MM.1S (cell line): ENCODE measurements around the gene KLC4.

Source experiments
- DNase-seq: peaks from one replicate; pipeline ENCODE4 v3.0.0-alpha.2; 2015
- H2AFZ ChIP-seq: fragments of 300-600 bp; sonication (generic); 2 replicates; pipeline ENCODE4 v1.6.0; 2016; ENCODE audit warnings: antibody characterized with exemption, low read length
- H3F3A ChIP-seq: fragments of 300-600 bp; sonication (generic); 2 replicates; pipeline ENCODE4 v1.6.1; 2016; ENCODE audit warnings: mild to moderate bottlenecking, antibody characterized with exemption, low read length, moderate library complexity, mixed read lengths; ENCODE audit not compliant: insufficient read depth
- H3K27ac ChIP-seq: fragments of 300-600 bp; sonication (generic); 2 replicates; pipeline ENCODE4 v1.5.1; 2016; ENCODE audit warnings: mild to moderate bottlenecking, low read length
- H3K27me3 ChIP-seq: fragments of 300-600 bp; sonication (generic); replicated peaks from 2 replicates; pipeline ENCODE4 v1.6.0; 2016; ENCODE audit warnings: low read length; ENCODE audit not compliant: insufficient read depth
- H3K36me3 ChIP-seq: fragments of 300-600 bp; sonication (generic); replicated peaks from 2 replicates; pipeline ENCODE4 v1.6.1; 2016; ENCODE audit warnings: mild to moderate bottlenecking, low read length, mixed read lengths; ENCODE audit not compliant: insufficient read depth
- H3K4me1 ChIP-seq: fragments of 300-600 bp; sonication (generic); 2 replicates; pipeline ENCODE4 v1.6.1; 2016; ENCODE audit warnings: low read length, mixed read lengths
- H3K4me2 ChIP-seq: fragments of 300-600 bp; sonication (generic); 2 replicates; pipeline ENCODE4 v1.6.0; 2016; ENCODE audit warnings: low read depth, low read length
- H3K4me3 ChIP-seq: fragments of 300-600 bp; sonication (generic); 2 replicates; pipeline ENCODE4 v1.5.1; 2016; ENCODE audit warnings: low read length, mixed read lengths
- H3K79me2 ChIP-seq: fragments of 300-600 bp; sonication (generic); 2 replicates; pipeline ENCODE4 v1.6.1; 2016; ENCODE audit warnings: mixed run types, low read length, mixed read lengths
- H3K9ac ChIP-seq: fragments of 300-600 bp; sonication (generic); 2 replicates; pipeline ENCODE4 v1.6.1; 2016; ENCODE audit warnings: low read length, mixed read lengths
- H3K9me2 ChIP-seq: fragments of 300-600 bp; sonication (generic); replicated peaks from 2 replicates; pipeline ENCODE4 v1.6.1; 2016; ENCODE audit warnings: mild to moderate bottlenecking, low read length, mixed read lengths; ENCODE audit not compliant: insufficient read depth
- H3K9me3 ChIP-seq: fragments of 300-600 bp; sonication (generic); replicated peaks from 2 replicates; pipeline ENCODE4 v1.6.1; 2016; ENCODE audit warnings: mild to moderate bottlenecking, low read length, mixed read lengths; ENCODE audit not compliant: insufficient read depth
- H4K20me1 ChIP-seq: fragments of 300-600 bp; sonication (generic); 2 replicates; pipeline ENCODE4 v1.6.1; 2016; ENCODE audit warnings: mild to moderate bottlenecking, low read length, moderate library complexity, mixed read lengths; ENCODE audit not compliant: insufficient read depth
- CTCF ChIP-seq: fragments of 300-600 bp; sonication (generic); IDR thresholded peaks from 2 replicates; pipeline ENCODE4 v1.5.1; 2016; ENCODE audit warnings: antibody characterized with exemption, low read length, mixed read lengths
- EZH2 ChIP-seq: fragments of 300-600 bp; sonication (generic); optimal IDR thresholded peaks from 2 replicates; pipeline ENCODE3; 2017; ENCODE audit warnings: low read depth, mild to moderate bottlenecking, antibody characterized with exemption, low read length, mixed read lengths
- EZH2phosphoT487 ChIP-seq: fragments of 300-600 bp; sonication (generic); IDR thresholded peaks from 2 replicates; pipeline ENCODE4 v1.6.1; 2018; ENCODE audit warnings: antibody characterized with exemption, low read length

Gene KLC4

GRCh38 chr6:43032326-43032725, 27.1 kb upstream of the KLC4 start:
- H2AFZ ChIP-seq = no peak overlapping the region
- H3K4me2 ChIP-seq = no peak overlapping the region
- H3K79me2 ChIP-seq = no peaks in the 10 kb centered on the region
- no peak for DNase-seq
- no peak overlapping the region for H3K4me3 ChIP-seq
- no peak overlapping the region for H3K9ac ChIP-seq
- no peaks in the 10 kb centered on the region for H3K4me1 ChIP-seq
- no peaks in the 10 kb centered on the region for H3K9me3 ChIP-seq
- H3K27ac ChIP-seq = no peak overlapping the region
- no peaks in the 10 kb centered on the region for H3F3A ChIP-seq
- H3K27me3 ChIP-seq = no peaks in the 10 kb centered on the region
- no peaks in the 10 kb centered on the region; the same call in 1 of the 2 replicates for H3K36me3 ChIP-seq
- H4K20me1 ChIP-seq = no peaks in the 10 kb centered on the region
- TF ChIP-seq CTCF (no peak), EZH2 (no peak), EZH2phosphoT487 (no peak)
- no peaks in the 10 kb centered on the region for H3K9me2 ChIP-seq

GRCh38 chr6:43033496-43034189, 25.8 kb upstream of the KLC4 start:
- H3K79me2 ChIP-seq = no peaks in the 10 kb centered on the region
- no peak overlapping the region for H3K9ac ChIP-seq
- H3K4me3 ChIP-seq = no peak overlapping the region
- H3K9me2 ChIP-seq = no peaks in the 10 kb centered on the region
- no peak overlapping the region for H2AFZ ChIP-seq
- no peaks in the 10 kb centered on the region for H3K27me3 ChIP-seq
- no peaks in the 10 kb centered on the region for H4K20me1 ChIP-seq
- no peaks in the 10 kb centered on the region for H3F3A ChIP-seq
- H3K4me2 ChIP-seq = no peak overlapping the region
- DNase-seq = no peak
- H3K27ac ChIP-seq = no peak overlapping the region
- no peaks in the 10 kb centered on the region; the same call in 1 of the 2 replicates for H3K36me3 ChIP-seq
- TF ChIP-seq CTCF (no peak), EZH2phosphoT487 (no peak), EZH2 (no peak)
- H3K4me1 ChIP-seq = no peaks in the 10 kb centered on the region
- no peaks in the 10 kb centered on the region for H3K9me3 ChIP-seq

DNA sequence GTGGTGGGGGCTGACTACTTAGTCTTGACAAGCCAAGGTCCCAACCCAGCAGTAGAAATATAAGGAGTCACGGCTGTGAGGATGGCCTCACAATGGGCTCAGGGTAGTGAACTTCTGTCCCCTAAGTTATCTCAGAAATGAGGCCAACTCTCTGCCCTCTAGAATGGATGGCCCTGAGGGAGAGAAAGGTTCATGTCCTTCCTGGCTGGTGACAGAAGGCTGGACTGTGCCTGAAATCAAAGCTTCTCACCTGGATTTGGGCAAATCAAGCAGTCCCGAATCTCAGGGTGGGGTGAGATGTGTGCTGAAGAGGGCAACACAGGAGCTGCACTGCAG, 25.3 kb upstream of the KLC4 start:
- Histone ChIP-seq H3K27me3 (no peaks in the 10 kb centered on the region), H3K9ac (no peak overlapping the region), H4K20me1 (no peaks in the 10 kb centered on the region), H3K4me3 (no peak overlapping the region), H3F3A (no peaks in the 10 kb centered on the region), H2AFZ (no peak overlapping the region), H3K9me3 (no peaks in the 10 kb centered on the region), H3K4me2 (no peak overlapping the region), H3K4me1 (peaks cover 3% of the 10 kb centered on the region; the same call in 1 of the 2 replicates), H3K9me2 (no peaks in the 10 kb centered on the region), H3K79me2 (no peaks in the 10 kb centered on the region), H3K36me3 (no peaks in the 10 kb centered on the region), H3K27ac (no peak overlapping the region)
- DNase-seq = no peak
- TF ChIP-seq CTCF = no peak
- TF ChIP-seq EZH2phosphoT487 = no peak
- TF ChIP-seq EZH2 = no peak
